ENCODE measurements around the gene DRAP1.

GRCh38 chr11:65947133-65947532 lies 27.9 kb downstream of the DRAP1 start:
- TF ChIP-seq, protein P1, sequence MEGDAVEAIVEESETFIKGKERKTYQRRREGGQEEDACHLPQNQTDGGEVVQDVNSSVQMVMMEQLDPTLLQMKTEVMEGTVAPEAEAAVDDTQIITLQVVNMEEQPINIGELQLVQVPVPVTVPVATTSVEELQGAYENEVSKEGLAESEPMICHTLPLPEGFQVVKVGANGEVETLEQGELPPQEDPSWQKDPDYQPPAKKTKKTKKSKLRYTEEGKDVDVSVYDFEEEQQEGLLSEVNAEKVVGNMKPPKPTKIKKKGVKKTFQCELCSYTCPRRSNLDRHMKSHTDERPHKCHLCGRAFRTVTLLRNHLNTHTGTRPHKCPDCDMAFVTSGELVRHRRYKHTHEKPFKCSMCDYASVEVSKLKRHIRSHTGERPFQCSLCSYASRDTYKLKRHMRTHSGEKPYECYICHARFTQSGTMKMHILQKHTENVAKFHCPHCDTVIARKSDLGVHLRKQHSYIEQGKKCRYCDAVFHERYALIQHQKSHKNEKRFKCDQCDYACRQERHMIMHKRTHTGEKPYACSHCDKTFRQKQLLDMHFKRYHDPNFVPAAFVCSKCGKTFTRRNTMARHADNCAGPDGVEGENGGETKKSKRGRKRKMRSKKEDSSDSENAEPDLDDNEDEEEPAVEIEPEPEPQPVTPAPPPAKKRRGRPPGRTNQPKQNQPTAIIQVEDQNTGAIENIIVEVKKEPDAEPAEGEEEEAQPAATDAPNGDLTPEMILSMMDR (IDR thresholded peaks at IDR 0.05 in 2 of 3, conservative IDR thresholded peaks at IDR 0.05 in 1 of 3; ENCODE audit: insufficient read depth in 2 of 3, low read depth in 1 of 3, low read length in 3 of 3), result no peak
- TF ChIP-seq GATAD2A (IDR thresholded peaks at IDR 0.05), result no peak
- TF ChIP-seq MED1 (CRISPR knock-in tag; IDR thresholded peaks at IDR 0.05; ENCODE audit: borderline replicate concordance), result no peak
- TF ChIP-seq CEBPB (tag; IDR thresholded peaks at IDR 0.05), result no peak
- no peak for TF ChIP-seq ZNF3 (CRISPR knock-in tag; IDR thresholded peaks at IDR 0.05)
- TF ChIP-seq BHLHE40 (IDR thresholded peaks at IDR 0.05; ENCODE audit: low read length), result no peak
- TF ChIP-seq ZC3H8 (IDR thresholded peaks at IDR 0.05), result no peak
- TF ChIP-seq, protein P2, sequence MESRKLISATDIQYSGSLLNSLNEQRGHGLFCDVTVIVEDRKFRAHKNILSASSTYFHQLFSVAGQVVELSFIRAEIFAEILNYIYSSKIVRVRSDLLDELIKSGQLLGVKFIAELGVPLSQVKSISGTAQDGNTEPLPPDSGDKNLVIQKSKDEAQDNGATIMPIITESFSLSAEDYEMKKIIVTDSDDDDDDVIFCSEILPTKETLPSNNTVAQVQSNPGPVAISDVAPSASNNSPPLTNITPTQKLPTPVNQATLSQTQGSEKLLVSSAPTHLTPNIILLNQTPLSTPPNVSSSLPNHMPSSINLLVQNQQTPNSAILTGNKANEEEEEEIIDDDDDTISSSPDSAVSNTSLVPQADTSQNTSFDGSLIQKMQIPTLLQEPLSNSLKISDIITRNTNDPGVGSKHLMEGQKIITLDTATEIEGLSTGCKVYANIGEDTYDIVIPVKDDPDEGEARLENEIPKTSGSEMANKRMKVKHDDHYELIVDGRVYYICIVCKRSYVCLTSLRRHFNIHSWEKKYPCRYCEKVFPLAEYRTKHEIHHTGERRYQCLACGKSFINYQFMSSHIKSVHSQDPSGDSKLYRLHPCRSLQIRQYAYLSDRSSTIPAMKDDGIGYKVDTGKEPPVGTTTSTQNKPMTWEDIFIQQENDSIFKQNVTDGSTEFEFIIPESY (CRISPR knock-in tag; IDR thresholded peaks at IDR 0.05), result no peak
- TF ChIP-seq RBM14 (IDR thresholded peaks at IDR 0.05; ENCODE audit: borderline replicate concordance, insufficient read depth, low read depth, low read length), result no peak
- TF ChIP-seq, protein P3, sequence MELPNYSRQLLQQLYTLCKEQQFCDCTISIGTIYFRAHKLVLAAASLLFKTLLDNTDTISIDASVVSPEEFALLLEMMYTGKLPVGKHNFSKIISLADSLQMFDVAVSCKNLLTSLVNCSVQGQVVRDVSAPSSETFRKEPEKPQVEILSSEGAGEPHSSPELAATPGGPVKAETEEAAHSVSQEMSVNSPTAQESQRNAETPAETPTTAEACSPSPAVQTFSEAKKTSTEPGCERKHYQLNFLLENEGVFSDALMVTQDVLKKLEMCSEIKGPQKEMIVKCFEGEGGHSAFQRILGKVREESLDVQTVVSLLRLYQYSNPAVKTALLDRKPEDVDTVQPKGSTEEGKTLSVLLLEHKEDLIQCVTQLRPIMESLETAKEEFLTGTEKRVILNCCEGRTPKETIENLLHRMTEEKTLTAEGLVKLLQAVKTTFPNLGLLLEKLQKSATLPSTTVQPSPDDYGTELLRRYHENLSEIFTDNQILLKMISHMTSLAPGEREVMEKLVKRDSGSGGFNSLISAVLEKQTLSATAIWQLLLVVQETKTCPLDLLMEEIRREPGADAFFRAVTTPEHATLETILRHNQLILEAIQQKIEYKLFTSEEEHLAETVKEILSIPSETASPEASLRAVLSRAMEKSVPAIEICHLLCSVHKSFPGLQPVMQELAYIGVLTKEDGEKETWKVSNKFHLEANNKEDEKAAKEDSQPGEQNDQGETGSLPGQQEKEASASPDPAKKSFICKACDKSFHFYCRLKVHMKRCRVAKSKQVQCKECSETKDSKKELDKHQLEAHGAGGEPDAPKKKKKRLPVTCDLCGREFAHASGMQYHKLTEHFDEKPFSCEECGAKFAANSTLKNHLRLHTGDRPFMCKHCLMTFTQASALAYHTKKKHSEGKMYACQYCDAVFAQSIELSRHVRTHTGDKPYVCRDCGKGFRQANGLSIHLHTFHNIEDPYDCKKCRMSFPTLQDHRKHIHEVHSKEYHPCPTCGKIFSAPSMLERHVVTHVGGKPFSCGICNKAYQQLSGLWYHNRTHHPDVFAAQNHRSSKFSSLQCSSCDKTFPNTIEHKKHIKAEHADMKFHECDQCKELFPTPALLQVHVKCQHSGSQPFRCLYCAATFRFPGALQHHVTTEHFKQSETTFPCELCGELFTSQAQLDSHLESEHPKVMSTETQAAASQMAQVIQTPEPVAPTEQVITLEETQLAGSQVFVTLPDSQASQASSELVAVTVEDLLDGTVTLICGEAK (IDR thresholded peaks at IDR 0.05), result no peak
- TF ChIP-seq, protein P3 (CRISPR knock-in tag; IDR thresholded peaks at IDR 0.05), result no peak
- TF ChIP-seq CHD1 (IDR thresholded peaks at IDR 0.05; ENCODE audit: low read length), result no peak
- TF ChIP-seq FOXK1 (CRISPR knock-in tag; IDR thresholded peaks at IDR 0.05; ENCODE audit: borderline replicate concordance), result no peak
- TF ChIP-seq CCNT2 (IDR thresholded peaks at IDR 0.05; ENCODE audit: borderline replicate concordance, extremely low read depth, insufficient read length, low read depth, low read length), result no peak
- TF ChIP-seq ZNF239 (CRISPR knock-in tag; IDR thresholded peaks at IDR 0.05), result no peak
